Neural cell (in vitro differentiated cells): ENCODE data around the gene CDC45. TPM values are rescaled to one million over a fixed set of nuclear protein-coding genes. Genes with fewer than 3 reads are reported as not detected.

Experiments
- H2AFZ ChIP-seq: fragments of 200-600, 300-800 bp; sonication (generic), shearing (Covaris generic); 2 replicates; pipeline ENCODE4 v1.6.0; 2014; ENCODE audit warnings: low read depth, mild to moderate bottlenecking, antibody characterized with exemption, low read length, moderate library complexity
- H3F3A ChIP-seq: fragments of 200-600 bp; shearing (Covaris generic); 2 replicates; pipeline ENCODE4 v1.6.1; 2016; ENCODE audit warnings: mild to moderate bottlenecking, moderate library complexity, mixed read lengths, antibody characterized with exemption, low read length; ENCODE audit not compliant: insufficient read depth, poor library complexity, severe bottlenecking
- H3K27ac ChIP-seq: fragments of 200-600, 300-800 bp; sonication (generic), shearing (Covaris generic); 2 replicates; pipeline ENCODE4 v1.5.1; 2014; ENCODE audit warnings: mild to moderate bottlenecking, low read length, moderate library complexity
- H3K27me3 ChIP-seq: fragments of 300-800, 200-600 bp; sonication (generic), shearing (Covaris generic); 2 replicates; pipeline ENCODE4 v1.6.0; 2014; ENCODE audit warnings: mild to moderate bottlenecking, low read depth, low read length, moderate library complexity; ENCODE audit not compliant: insufficient read depth
- H3K36me3 ChIP-seq: fragments of 300-800, 200-600 bp; sonication (generic), shearing (Covaris generic); 2 replicates; pipeline ENCODE4 v1.5.1; 2014; ENCODE audit warnings: mild to moderate bottlenecking, antibody characterized with exemption, low read length, moderate library complexity; ENCODE audit not compliant: insufficient read depth
- H3K4me2 ChIP-seq: fragments of 300-800, 200-600 bp; sonication (generic), shearing (Covaris generic); 2 replicates; pipeline ENCODE4 v1.6.0; 2014; ENCODE audit warnings: mild to moderate bottlenecking, low read length
- H3K4me3 ChIP-seq: fragments of 300-800, 200-600 bp; sonication (generic), shearing (Covaris generic); 2 replicates; pipeline ENCODE4 v1.5.1; 2014; ENCODE audit warnings: mild to moderate bottlenecking, low read length, moderate library complexity
- H3K79me2 ChIP-seq: fragments of 200-600 bp; shearing (Covaris generic); replicated peaks from 2 replicates; pipeline ENCODE4 v1.6.0; 2014; ENCODE audit warnings: mild to moderate bottlenecking, low read length, moderate library complexity; ENCODE audit not compliant: insufficient read depth
- H3K9ac ChIP-seq: fragments of 300-800, 200-600 bp; sonication (generic), shearing (Covaris generic); 2 replicates; pipeline ENCODE4 v1.6.1; 2016; ENCODE audit warnings: mild to moderate bottlenecking, low read length, mixed read lengths
- H3K9me2 ChIP-seq: fragments of 200-600 bp; shearing (Covaris generic); 2 replicates; pipeline ENCODE4 v1.6.1; 2016; ENCODE audit warnings: mild to moderate bottlenecking, low read length, mixed read lengths; ENCODE audit not compliant: insufficient read depth
- H3K9me3 ChIP-seq: fragments of 200-600, 300-800 bp; sonication (generic), shearing (Covaris generic); 2 replicates; pipeline ENCODE4 v1.6.1; 2016; ENCODE audit warnings: mild to moderate bottlenecking, mixed run types, low read length, moderate library complexity, mixed read lengths
- H4K20me1 ChIP-seq: fragments of 200-600 bp; shearing (Covaris generic); 2 replicates; pipeline ENCODE4 v1.6.1; 2016; ENCODE audit warnings: mild to moderate bottlenecking, mixed run types; ENCODE audit not compliant: insufficient read depth
- CTCF ChIP-seq: fragments of 450-650 bp; IDR thresholded peaks from 2 replicates; pipeline ENCODE4 v1.5.1; 2014; ENCODE audit warnings: antibody characterized with exemption, mild to moderate bottlenecking, moderate library complexity; ENCODE audit not compliant: poor library complexity, severe bottlenecking
- EP300 ChIP-seq: fragments of 450-650 bp; conservative IDR thresholded peaks from 2 replicates; pipeline ENCODE4 v1.6.1; 2014; ENCODE audit warnings: antibody characterized with exemption, mild to moderate bottlenecking, moderate library complexity; ENCODE audit not compliant: poor library complexity, severe bottlenecking
- EZH2 ChIP-seq: fragments of 200-600, 300-800 bp; shearing (Covaris generic), sonication (generic); IDR thresholded peaks from 2 replicates; pipeline ENCODE4 v1.6.1; 2014; ENCODE audit warnings: antibody characterized with exemption, low read length, borderline replicate concordance, mild to moderate bottlenecking; ENCODE audit not compliant: insufficient read depth, poor library complexity, severe bottlenecking
- MXI1 ChIP-seq: fragments of 450-650 bp; conservative IDR thresholded peaks from 2 replicates; pipeline ENCODE4 v1.6.1; 2014; ENCODE audit warnings: antibody characterized with exemption, mild to moderate bottlenecking; ENCODE audit not compliant: poor library complexity, severe bottlenecking
- POLR2AphosphoS5 ChIP-seq: IDR thresholded peaks from 2 replicates; pipeline ENCODE4 v1.6.1; 2012
- RAD21 ChIP-seq: fragments of 450-650 bp; conservative IDR thresholded peaks from 2 replicates; pipeline ENCODE4 v1.6.1; 2014; ENCODE audit warnings: antibody characterized with exemption, mild to moderate bottlenecking, moderate library complexity
- REST ChIP-seq: IDR thresholded peaks from 2 replicates; pipeline ENCODE4 v1.6.1; 2012; ENCODE audit warnings: borderline replicate concordance
- SMC3 ChIP-seq: fragments of 450-650 bp; conservative IDR thresholded peaks from 2 replicates; pipeline ENCODE4 v1.6.1; 2014; ENCODE audit warnings: antibody characterized with exemption, mild to moderate bottlenecking, moderate library complexity; ENCODE audit not compliant: poor library complexity
- TAF1 ChIP-seq: IDR thresholded peaks from 2 replicates; pipeline ENCODE4 v1.6.1; 2012; ENCODE audit warnings: low read depth
- polyA plus RNA-seq: library from polyadenylated mRNA; depleted of rRNA; stranded (reverse); fragments of >200 nt; gene quantifications from 2 replicates; pipeline ENCODE4 v1.2.3, GENCODE V29; 2014

CDC45 gene
- polyA plus RNA-seq, 1 donor from 2014 or later, result 3.2 TPM

DNA sequence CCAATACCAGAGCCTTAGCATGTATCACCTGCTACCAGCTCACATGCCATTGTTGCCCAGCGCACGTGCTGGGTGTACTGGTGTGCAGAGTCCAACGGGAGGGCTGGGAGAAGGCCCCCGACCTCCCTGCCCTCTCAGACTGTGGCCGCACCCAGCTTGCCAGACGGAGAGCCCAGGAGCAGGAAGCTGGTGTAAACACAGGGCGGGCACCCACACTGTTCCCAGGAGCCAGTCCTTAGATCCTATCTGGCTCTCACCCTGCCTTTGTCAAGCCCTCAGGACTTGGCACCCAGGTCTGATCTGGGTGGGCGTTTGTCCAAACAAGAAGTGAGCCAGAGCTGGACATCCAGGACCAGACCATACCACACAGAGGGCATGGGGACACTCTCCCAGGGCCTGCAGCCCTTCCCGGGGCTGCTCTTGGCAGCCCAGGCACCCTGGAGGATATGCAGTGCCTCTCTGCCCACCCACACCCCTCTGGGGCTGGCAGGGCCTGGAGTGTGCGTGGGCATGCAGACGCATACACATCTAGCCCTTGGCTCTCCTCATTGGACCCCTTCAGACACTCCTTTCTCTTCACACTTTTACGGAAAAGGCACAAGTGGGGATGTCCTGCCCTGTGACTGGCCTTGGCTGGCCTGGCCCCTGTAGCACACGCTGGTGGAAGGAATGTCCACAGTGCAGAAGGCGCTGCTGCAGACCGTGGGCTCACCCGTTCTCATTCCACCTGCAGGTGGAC lies 64.4 kb downstream of the CDC45 start:
- no peaks in the 10 kb centered on the region for H3K9me2 ChIP-seq
- no peaks in the 10 kb centered on the region for H3K79me2 ChIP-seq
- H3K9me3 ChIP-seq, result no peaks in the 10 kb centered on the region
- no peak overlapping the region for H3K4me2 ChIP-seq
- TF ChIP-seq SMC3 (no peak), RAD21 (no peak), EZH2 (no peak), REST (no peak), TAF1 (no peak), POLR2AphosphoS5 (no peak), EP300 (no peak), MXI1 (no peak), CTCF (no peak)
- no peaks in the 10 kb centered on the region for H4K20me1 ChIP-seq
- H3K9ac ChIP-seq, result no peak overlapping the region
- H3K27me3 ChIP-seq, result no peaks in the 10 kb centered on the region
- no peaks in the 10 kb centered on the region for H3F3A ChIP-seq
- H2AFZ ChIP-seq, result no peak overlapping the region
- no peak overlapping the region for H3K27ac ChIP-seq
- H3K36me3 ChIP-seq, result no peaks in the 10 kb centered on the region
- no peak overlapping the region for H3K4me3 ChIP-seq

DNA sequence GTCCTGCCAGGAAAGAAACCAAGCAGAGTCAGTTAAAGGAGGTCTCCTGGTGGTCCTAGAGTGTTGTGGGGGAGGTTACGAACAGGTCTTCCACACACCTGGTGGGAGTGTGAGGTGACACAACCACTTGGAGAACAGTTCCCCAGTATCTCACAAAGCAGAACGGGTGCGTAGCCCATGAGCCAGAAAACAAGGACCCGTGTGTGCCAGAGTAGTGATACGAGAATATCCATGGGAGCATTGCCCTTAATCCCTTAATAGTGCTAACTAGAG lies 66.2 kb downstream of the CDC45 start:
- H3K27me3 ChIP-seq, result no peaks in the 10 kb centered on the region
- H2AFZ ChIP-seq, result no peak overlapping the region
- H3K9ac ChIP-seq, result no peak overlapping the region
- no peaks in the 10 kb centered on the region for H3K9me2 ChIP-seq
- no peaks in the 10 kb centered on the region for H3F3A ChIP-seq
- TF ChIP-seq REST (no peak), EZH2 (no peak), SMC3 (no peak), MXI1 (no peak)
- no peaks in the 10 kb centered on the region for H3K79me2 ChIP-seq
- H3K27ac ChIP-seq, result no peak overlapping the region
- no peaks in the 10 kb centered on the region for H3K9me3 ChIP-seq
- no peak overlapping the region for H3K4me3 ChIP-seq
- H3K4me2 ChIP-seq, result no peak overlapping the region
- no peaks in the 10 kb centered on the region for H3K36me3 ChIP-seq
- no peaks in the 10 kb centered on the region for H4K20me1 ChIP-seq
